GM12801 (cell line): ENCODE measurements around the gene SUDS3.

ENCODE experiments used
- CTCF ChIP-seq: IDR thresholded peaks from one replicate; pipeline ENCODE4 v1.5.1; 2011; ENCODE audit warnings: control low read depth; ENCODE audit not compliant: insufficient read length; ENCODE audit errors: extremely low read depth

SUDS3 gene

GRCh38 chr12:118334241-118334640 is 42.1 kb upstream of the SUDS3 start:
- TF ChIP-seq CTCF, result no peak

GRCh38 chr12:118334939-118335567 is 41.3 kb upstream of the SUDS3 start:
- TF ChIP-seq CTCF, result no peak

DNA sequence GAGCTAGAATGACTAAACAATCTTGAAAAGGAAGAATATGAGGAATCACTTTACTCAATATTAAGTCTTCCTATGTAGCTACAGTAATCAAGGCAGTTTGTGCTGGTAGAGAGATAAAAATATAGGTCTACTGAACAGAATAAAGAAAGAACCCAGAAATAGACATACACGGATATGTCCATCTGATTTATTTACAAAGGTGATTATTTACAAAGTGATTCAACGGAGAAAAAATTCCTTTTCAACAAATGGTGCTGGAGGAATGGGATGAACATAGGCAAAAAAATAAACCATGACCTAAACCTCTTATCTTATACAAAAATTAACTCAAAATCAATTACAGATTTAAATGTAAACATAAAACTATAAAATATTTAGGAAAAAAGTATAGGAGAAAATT is 40.2 kb upstream of the SUDS3 start:
- TF ChIP-seq CTCF, result no peak

GRCh38 chr12:118337194-118337838 is 39.0 kb upstream of the SUDS3 start:
- TF ChIP-seq CTCF, result no peak

DNA sequence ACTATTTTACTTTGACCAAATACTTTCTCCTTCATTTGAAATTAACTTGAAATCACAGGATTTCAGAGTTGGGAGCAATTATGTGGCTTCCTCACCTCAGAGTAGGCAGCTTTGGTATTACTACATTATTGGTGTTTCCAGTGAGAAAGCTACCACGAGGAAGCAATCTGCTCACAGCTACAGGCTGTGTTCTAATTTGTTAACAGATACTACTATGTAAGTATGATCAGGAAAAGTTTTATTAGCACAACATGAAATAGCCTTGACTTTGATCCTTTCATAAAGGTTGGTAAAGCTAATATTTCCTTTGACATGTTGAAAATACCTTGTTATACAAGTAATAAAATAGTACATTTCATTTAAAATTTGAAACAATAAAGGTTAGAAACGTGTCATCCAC is 34.3 kb upstream of the SUDS3 start:
- no peak for TF ChIP-seq CTCF

DNA sequence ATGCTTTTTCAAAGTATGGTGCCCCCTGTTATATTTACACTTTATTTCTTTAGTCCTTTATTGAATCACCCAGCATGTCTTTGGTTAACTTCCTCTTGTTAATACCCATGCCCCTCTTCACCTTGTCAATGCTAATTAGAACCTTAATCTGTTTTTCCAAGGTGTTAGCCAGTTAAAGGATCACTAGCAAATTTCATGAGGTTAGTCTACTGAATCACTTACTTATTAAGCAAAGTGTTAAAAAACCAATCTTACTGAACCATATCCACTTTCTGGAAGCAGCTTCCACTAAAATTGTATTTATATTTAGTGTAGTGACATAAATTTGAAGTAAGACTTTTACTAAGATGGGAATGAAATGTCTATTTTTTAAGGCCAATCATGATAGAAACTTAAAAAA is 31.5 kb upstream of the SUDS3 start:
- no peak for TF ChIP-seq CTCF

DNA sequence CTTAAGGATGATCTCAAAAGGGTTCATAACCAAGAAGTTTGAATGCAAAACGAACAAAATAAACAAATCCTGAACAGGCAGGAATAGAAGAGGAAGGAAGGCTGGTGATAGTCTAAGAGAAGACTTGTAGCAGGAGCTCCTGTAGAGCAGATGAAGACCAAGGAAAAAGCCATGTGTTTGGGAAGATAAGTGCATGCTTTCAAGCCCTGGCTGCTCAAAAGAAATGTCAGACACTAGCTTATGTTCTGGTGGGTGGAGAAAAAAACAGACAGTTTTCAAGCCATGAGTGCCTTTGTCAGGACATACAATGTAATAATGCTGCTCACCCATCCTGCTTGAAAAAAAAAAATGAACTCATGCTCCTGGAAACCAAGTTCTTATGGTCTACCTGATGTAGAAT is 31.0 kb upstream of the SUDS3 start:
- no peak for TF ChIP-seq CTCF
